Activated naive CD4-positive, alpha-beta T cell treated with anti-CD3 and anti-CD28 coated beads, Interleukin-2, amount 50 U/mL, for 16 hours (primary cell): ENCODE data around the gene NR6A1.

Experiments used
- DNase-seq: peaks from one replicate; pipeline ENCODE4 v3.0.0-alpha.2; 2020

The NR6A1 gene

GRCh38 chr9:124602204-124602603, 168.9 kb downstream of the NR6A1 start:
- no peak for DNase-seq

GRCh38 chr9:124600407-124600806, 170.7 kb downstream of the NR6A1 start:
- no peak for DNase-seq

- DNase-seq: no peak
Measured at GRCh38 chr9:124599121-124599795, 171.9 kb downstream of the NR6A1 start.

- no peak for DNase-seq
Measured at GRCh38 chr9:124598048-124598447, 173.1 kb downstream of the NR6A1 start.

GRCh38 chr9:124596172-124596839, 174.8 kb downstream of the NR6A1 start:
- DNase-seq: no peak

- DNase-seq: no peak
Measured at GRCh38 chr9:124595743-124596142, 175.4 kb downstream of the NR6A1 start.

GRCh38 chr9:124594673-124595072, 176.4 kb downstream of the NR6A1 start:
- DNase-seq: no peak

GRCh38 chr9:124594225-124594624, 176.9 kb downstream of the NR6A1 start:
- no peak for DNase-seq

GRCh38 chr9:124593651-124594058, 177.5 kb downstream of the NR6A1 start:
- DNase-seq: no peak

GRCh38 chr9:124593200-124593599, 177.9 kb downstream of the NR6A1 start:
- no peak for DNase-seq

- no peak for DNase-seq
Measured at GRCh38 chr9:124590889-124591641, 180.0 kb downstream of the NR6A1 start.

GRCh38 chr9:124584631-124585030, 186.5 kb downstream of the NR6A1 start:
- no peak for DNase-seq

GRCh38 chr9:124583134-124583533, 188.0 kb downstream of the NR6A1 start:
- no peak for DNase-seq

GRCh38 chr9:124580186-124580585, 190.9 kb downstream of the NR6A1 start:
- DNase-seq: no peak

- DNase-seq: no peak
Measured at GRCh38 chr9:124576751-124577150, 194.4 kb downstream of the NR6A1 start.

- no peak for DNase-seq
Measured at GRCh38 chr9:124574534-124575375, 196.4 kb downstream of the NR6A1 start.

- no peak for DNase-seq
Measured at GRCh38 chr9:124570942-124571666, 200.0 kb downstream of the NR6A1 start.

GRCh38 chr9:124569942-124570341, 201.2 kb downstream of the NR6A1 start:
- DNase-seq: no peak

GRCh38 chr9:124567362-124567761, 203.7 kb downstream of the NR6A1 start:
- DNase-seq: no peak

GRCh38 chr9:124562328-124562727, 208.8 kb downstream of the NR6A1 start:
- no peak for DNase-seq

GRCh38 chr9:124559871-124560270, 211.2 kb downstream of the NR6A1 start:
- DNase-seq: no peak

- DNase-seq: no peak
Measured at GRCh38 chr9:124558777-124559470, 212.2 kb downstream of the NR6A1 start.
